Calu3 (cell line): Measurements from ENCODE around the gene SLC25A47. TPM values are rescaled to one million over a fixed set of nuclear protein-coding genes. Genes with fewer than 3 reads are reported as not detected.

Experiments
- BruUV-seq: library from RNA; stranded (reverse); fragments of 400-500 nt; replicated peaks from 2 replicates; lab custom pipeline; 2021; lab: Mats Ljungman, UMichigan
- CTCF ChIA-PET: fragments of 300-600 bp; sonication (Branson Sonifier 250); formaldehyde crosslinking; loops from one replicate; lab custom pipeline; 2022; ENCODE audit warnings: antibody characterized with exemption; lab: Charles Lee
- DNase-seq: peaks from one replicate; pipeline ENCODE4 v3.0.0; 2022
- H3K27ac Mint-ChIP-seq: one replicate; pipeline ENCODE4 v1.8.0; 2022; ENCODE audit warnings: mixed read lengths; ENCODE audit not compliant: unreplicated experiment
- H3K27me3 Mint-ChIP-seq: one replicate; pipeline ENCODE4 v1.8.0; 2022; ENCODE audit warnings: mixed read lengths; ENCODE audit not compliant: unreplicated experiment
- H3K36me3 Mint-ChIP-seq: one replicate; pipeline ENCODE4 v1.8.0; 2022; ENCODE audit warnings: mild to moderate bottlenecking, moderate library complexity, mixed read lengths; ENCODE audit not compliant: insufficient read depth, unreplicated experiment
- H3K4me1 Mint-ChIP-seq: one replicate; pipeline ENCODE4 v1.8.0; 2022; ENCODE audit warnings: mild to moderate bottlenecking, low read depth, mixed read lengths; ENCODE audit not compliant: unreplicated experiment
- H3K4me3 Mint-ChIP-seq: one replicate; pipeline ENCODE4 v1.8.0; 2022; ENCODE audit warnings: mild to moderate bottlenecking, low read depth, moderate library complexity, mixed read lengths; ENCODE audit not compliant: unreplicated experiment
- H3K9me3 Mint-ChIP-seq: one replicate; pipeline ENCODE4 v1.8.0; 2022; ENCODE audit warnings: low read depth, mixed read lengths; ENCODE audit not compliant: unreplicated experiment
- intact Hi-C: fragments of 100-400 bp; cut with micrococcal nuclease; formaldehyde crosslinking; loops from one replicate; pipeline ENCODE4 v1.10.0; 2022; ENCODE audit not compliant: unreplicated experiment
- total RNA-seq: library from RNA; stranded (reverse); gene quantifications from 2 replicates; pipeline ENCODE4 v1.2.3, GENCODE V29; 2022
- TF ChIP-seq, protein P1 (sequence below): fragments of 200-600 bp; IDR thresholded peaks from one replicate; pipeline ENCODE4 v1.8.0; 2022; ENCODE audit warnings: antibody characterized with exemption; ENCODE audit not compliant: unreplicated experiment

The SLC25A47 gene
- total RNA-seq, 1 experiment from 2014 or later = not detected

DNA sequence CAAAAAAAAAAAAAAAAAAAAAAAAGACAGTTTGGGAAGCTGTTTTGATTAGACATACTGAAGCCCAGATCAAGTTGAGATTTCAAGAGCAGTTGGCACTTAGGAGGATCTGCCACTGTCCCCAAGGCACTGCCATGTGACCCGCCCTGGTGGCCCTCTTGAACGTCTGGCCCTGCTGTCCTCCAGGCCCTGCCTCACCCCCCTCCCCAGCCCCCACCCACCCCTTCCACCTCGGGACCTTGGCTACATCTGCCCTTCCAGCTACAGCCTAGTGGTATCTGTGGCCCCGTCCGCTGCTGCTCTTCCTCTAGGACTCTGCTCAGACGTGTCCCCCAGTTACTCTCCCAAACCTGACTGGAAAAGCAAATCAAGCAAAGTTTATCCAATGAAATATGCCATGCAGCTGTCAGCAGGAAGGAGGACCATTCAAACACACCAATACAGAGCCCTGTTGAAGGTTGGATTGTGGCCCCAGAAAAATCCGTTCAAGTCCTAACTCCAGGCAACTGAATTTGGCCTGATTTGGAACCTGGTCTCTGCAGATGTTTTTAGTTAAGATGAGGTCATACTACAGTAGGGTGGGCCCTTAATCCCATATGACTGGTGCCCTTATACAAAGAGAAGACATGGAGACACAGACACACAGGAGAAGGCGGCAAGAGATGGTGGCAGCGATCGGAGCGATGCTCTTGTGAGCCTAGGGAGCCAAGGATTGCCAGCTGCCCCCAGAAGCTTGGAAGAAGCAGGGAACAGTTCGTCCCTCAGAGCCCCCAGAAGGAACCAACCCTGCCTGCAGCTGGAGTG, 34.6 kb upstream of the SLC25A47 start:
- Mint-ChIP-seq H3K4me1 (peaks cover 7% of the 10 kb centered on the region), H3K9me3 (no peaks in the 10 kb centered on the region), H3K27me3 (no peaks in the 10 kb centered on the region), H3K36me3 (peaks cover 27% of the 10 kb centered on the region), H3K4me3 (no peak overlapping the region), H3K27ac (no peak overlapping the region)
- no peak for DNase-seq
- CTCF ChIA-PET = interaction anchor here (0.5 to 0.6 kb wide), 2 partner anchors 74 to 634 kb away, joined by 3 to 4 read pairs; no protein-coding TSS in a partner anchor
- TF ChIP-seq, protein P1, sequence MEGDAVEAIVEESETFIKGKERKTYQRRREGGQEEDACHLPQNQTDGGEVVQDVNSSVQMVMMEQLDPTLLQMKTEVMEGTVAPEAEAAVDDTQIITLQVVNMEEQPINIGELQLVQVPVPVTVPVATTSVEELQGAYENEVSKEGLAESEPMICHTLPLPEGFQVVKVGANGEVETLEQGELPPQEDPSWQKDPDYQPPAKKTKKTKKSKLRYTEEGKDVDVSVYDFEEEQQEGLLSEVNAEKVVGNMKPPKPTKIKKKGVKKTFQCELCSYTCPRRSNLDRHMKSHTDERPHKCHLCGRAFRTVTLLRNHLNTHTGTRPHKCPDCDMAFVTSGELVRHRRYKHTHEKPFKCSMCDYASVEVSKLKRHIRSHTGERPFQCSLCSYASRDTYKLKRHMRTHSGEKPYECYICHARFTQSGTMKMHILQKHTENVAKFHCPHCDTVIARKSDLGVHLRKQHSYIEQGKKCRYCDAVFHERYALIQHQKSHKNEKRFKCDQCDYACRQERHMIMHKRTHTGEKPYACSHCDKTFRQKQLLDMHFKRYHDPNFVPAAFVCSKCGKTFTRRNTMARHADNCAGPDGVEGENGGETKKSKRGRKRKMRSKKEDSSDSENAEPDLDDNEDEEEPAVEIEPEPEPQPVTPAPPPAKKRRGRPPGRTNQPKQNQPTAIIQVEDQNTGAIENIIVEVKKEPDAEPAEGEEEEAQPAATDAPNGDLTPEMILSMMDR = no peak
- intact Hi-C loops = no loop called here
- no TSS peak for BruUV-seq

DNA sequence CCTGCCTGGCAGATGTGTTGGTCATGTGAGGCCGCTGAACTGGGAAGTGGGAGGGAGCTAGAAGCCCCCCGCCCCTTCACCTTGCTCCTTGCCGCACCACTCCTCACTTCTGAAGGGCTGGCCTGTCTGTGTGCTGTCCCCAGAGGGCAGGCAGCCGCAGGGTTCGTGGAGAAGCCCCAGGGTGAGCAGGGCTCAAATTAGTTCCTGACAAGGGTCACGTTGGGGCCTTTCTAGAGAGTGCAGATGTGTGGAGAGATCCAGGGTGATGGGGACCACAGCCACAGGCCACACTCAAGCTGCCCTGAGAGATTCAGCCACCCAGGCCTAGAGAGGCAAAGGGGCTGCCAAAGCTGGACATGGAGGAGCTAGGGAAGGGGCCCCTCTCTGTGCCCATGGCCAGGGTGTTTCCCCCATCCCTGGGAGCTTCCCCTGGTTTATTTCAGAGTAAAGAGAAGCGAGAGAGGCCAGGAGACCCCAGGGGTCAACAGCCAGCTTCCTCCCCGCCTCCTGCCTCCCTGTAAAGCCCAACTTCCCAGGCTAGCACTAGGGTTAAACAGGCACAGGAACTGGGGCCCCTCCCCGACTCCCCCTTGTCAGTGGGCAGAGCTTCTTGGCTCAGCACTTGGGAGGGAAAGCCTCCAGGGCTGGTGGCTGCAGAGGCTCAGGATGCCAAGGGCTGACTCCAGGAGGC, 33.1 kb upstream of the SLC25A47 start:
- Mint-ChIP-seq H3K36me3 (peaks cover 16% of the 10 kb centered on the region), H3K4me1 (peaks cover 7% of the 10 kb centered on the region), H3K27me3 (no peaks in the 10 kb centered on the region), H3K27ac (no peak overlapping the region), H3K4me3 (no peak overlapping the region), H3K9me3 (no peaks in the 10 kb centered on the region)
- CTCF ChIA-PET = interaction anchor here (0.9 kb wide), 1 partner anchor 10 kb away, joined by 3 read pairs; no protein-coding TSS in a partner anchor
- intact Hi-C loops = no loop called here
- no TSS peak for BruUV-seq
- TF ChIP-seq, protein P1 = no peak
- no peak for DNase-seq

- no peaks in the 10 kb centered on the region for H3K27me3 Mint-ChIP-seq
- CTCF ChIA-PET = interaction anchor here (0.6 to 0.9 kb wide), 2 partner anchors 8 to 9 kb away, joined by 3 to 4 read pairs; no protein-coding TSS in a partner anchor
- no peak overlapping the region for H3K27ac Mint-ChIP-seq
- intact Hi-C loops = no loop called here
- peaks cover 7% of the 10 kb centered on the region for H3K4me1 Mint-ChIP-seq
- H3K9me3 Mint-ChIP-seq = no peaks in the 10 kb centered on the region
- peaks cover 10% of the 10 kb centered on the region for H3K36me3 Mint-ChIP-seq
- no TSS peak for BruUV-seq
- TF ChIP-seq, protein P1 = no peak
- DNase-seq = no peak
- no peak overlapping the region for H3K4me3 Mint-ChIP-seq
Measured at GRCh38 chr14:100290607-100291304, 32.4 kb upstream of the SLC25A47 start.
